RWPE2 (cell line): ENCODE results near the gene OMD.

ENCODE experiments used
- ATAC-seq: fragments of 200-7000 bp; cut with Tn5 transposase; 3 replicates; pipeline ENCODE4 v1.9.1; 2021; ENCODE audit warnings: low read depth
- DNase-seq: peaks from one replicate; pipeline ENCODE4 v3.0.0-alpha.2; 2020; ENCODE audit warnings: low spot score
- H3K27ac ChIP-seq: fragments of 450-650 bp; 2 replicates; pipeline ENCODE4 v1.5.1; 2017; ENCODE audit warnings: mild to moderate bottlenecking; ENCODE audit not compliant: poor library complexity, severe bottlenecking
- H3K27me3 ChIP-seq: fragments of 250-450 bp; sonication (Bioruptor Pico); 2 replicates; pipeline ENCODE4 v1.5.1; 2021; ENCODE audit warnings: mild to moderate bottlenecking, moderate library complexity; ENCODE audit not compliant: insufficient read depth, poor library complexity, severe bottlenecking
- H3K36me3 ChIP-seq: fragments of 250-450 bp; sonication (Bioruptor Pico); 2 replicates; pipeline ENCODE4 v1.5.1; 2020; ENCODE audit warnings: low read depth, mild to moderate bottlenecking, moderate library complexity
- H3K4me1 ChIP-seq: fragments of 250-450 bp; sonication (Bioruptor Pico); 2 replicates; pipeline ENCODE4 v1.5.1; 2021; ENCODE audit warnings: mild to moderate bottlenecking, moderate library complexity; ENCODE audit not compliant: insufficient read depth, poor library complexity, severe bottlenecking
- H3K4me3 ChIP-seq: fragments of 250-450 bp; sonication (Bioruptor Pico); 2 replicates; pipeline ENCODE4 v1.5.1; 2021; ENCODE audit warnings: mild to moderate bottlenecking, moderate library complexity; ENCODE audit not compliant: severe bottlenecking
- H3K9me3 ChIP-seq: fragments of 250-450 bp; sonication (Bioruptor Pico); 2 replicates; pipeline ENCODE4 v1.5.1; 2021; ENCODE audit warnings: mild to moderate bottlenecking, moderate library complexity; ENCODE audit not compliant: severe bottlenecking
- TF ChIP-seq, protein P1 (sequence below): fragments of 450-650 bp; IDR thresholded peaks from one replicate; pipeline ENCODE4 v1.5.1; 2017; ENCODE audit warnings: mild to moderate bottlenecking, moderate library complexity; ENCODE audit not compliant: poor library complexity, severe bottlenecking

Gene OMD

DNA sequence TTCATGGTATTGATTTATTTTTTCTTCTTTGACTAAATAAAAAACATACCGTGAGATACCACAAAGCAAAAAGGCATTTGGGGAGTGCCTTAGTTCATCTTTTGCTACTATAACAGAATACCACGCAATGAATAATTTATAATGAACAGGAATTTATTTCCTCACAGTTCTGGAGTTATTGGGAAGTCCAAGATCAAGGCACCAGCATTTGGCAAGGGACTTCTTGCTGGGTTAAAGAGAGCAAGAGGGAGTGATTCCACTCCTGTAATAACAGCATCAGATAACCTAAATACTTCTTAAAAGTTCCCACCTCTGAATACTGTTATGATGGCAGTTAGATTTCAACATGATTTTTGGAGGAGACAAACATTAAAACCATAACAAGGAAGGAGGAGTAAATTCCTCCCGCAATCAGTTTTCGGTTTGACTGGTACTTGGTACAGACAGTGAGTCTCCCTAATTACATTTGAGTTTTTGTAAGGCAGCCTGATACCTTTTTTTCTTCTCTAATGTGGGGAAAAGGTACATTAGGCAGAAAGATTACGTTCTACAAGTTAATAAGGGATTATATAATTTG, 8.8 kb upstream of the OMD start:
- no peaks in the 10 kb centered on the region for H3K9me3 ChIP-seq
- ATAC-seq (no peak), DNase-seq (no peak)
- no peaks in the 10 kb centered on the region for H3K4me1 ChIP-seq
- H3K4me3 ChIP-seq: no peak overlapping the region
- TF ChIP-seq, protein P1, sequence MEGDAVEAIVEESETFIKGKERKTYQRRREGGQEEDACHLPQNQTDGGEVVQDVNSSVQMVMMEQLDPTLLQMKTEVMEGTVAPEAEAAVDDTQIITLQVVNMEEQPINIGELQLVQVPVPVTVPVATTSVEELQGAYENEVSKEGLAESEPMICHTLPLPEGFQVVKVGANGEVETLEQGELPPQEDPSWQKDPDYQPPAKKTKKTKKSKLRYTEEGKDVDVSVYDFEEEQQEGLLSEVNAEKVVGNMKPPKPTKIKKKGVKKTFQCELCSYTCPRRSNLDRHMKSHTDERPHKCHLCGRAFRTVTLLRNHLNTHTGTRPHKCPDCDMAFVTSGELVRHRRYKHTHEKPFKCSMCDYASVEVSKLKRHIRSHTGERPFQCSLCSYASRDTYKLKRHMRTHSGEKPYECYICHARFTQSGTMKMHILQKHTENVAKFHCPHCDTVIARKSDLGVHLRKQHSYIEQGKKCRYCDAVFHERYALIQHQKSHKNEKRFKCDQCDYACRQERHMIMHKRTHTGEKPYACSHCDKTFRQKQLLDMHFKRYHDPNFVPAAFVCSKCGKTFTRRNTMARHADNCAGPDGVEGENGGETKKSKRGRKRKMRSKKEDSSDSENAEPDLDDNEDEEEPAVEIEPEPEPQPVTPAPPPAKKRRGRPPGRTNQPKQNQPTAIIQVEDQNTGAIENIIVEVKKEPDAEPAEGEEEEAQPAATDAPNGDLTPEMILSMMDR: no peak
- no peak overlapping the region for H3K27ac ChIP-seq
- no peaks in the 10 kb centered on the region for H3K36me3 ChIP-seq
- no peaks in the 10 kb centered on the region for H3K27me3 ChIP-seq

DNA sequence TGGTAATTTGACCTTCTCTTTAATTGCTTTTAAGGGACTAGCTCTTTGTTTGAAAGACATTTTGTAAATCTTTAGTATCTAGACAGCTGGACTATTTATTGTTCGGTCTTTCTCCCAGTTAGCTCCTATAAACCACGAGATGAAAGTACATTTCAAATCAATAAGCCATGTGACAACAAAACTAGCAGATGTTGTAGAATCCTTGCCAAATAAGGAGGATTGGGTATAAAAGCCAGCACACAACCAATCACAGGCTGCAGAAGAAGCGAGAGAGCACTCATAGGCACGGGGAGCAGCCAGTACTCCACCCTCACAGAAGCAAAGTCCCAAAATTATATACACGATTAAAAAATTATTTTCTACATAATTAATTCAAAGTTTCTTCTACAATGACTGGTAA, 8.1 kb upstream of the OMD start:
- H3K27ac ChIP-seq: no peak overlapping the region

DNA sequence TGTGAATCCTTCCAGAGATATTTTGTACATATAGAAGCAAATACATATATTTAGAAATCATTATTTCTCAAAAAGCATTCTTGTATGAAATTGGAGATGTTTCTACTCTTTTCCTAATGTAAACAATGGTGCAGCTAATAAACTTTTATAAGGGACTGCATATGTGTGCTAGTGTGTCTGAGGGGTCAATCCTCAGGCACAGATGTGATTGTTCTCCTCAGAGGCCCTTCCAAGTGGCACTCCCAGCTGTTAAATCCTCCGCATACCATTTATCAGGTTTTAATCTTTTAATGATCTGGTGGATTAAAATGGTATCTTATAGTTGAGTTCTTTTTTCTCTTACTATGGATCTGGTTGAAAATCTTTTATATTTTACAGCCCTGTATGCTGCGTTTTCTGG, 5.6 kb upstream of the OMD start:
- Histone ChIP-seq H3K4me3 (no peak overlapping the region), H3K27me3 (no peaks in the 10 kb centered on the region), H3K27ac (no peak overlapping the region), H3K9me3 (no peaks in the 10 kb centered on the region), H3K4me1 (no peaks in the 10 kb centered on the region), H3K36me3 (no peaks in the 10 kb centered on the region)
- ATAC-seq (no peak), DNase-seq (no peak)
- TF ChIP-seq, protein P1: no peak

More for the DNA sequence above, 8.1 kb upstream of the OMD start:
- no peak for ATAC-seq
- DNase-seq: no peak
- Histone ChIP-seq H3K36me3 (no peaks in the 10 kb centered on the region), H3K4me3 (no peak overlapping the region), H3K27me3 (no peaks in the 10 kb centered on the region), H3K9me3 (no peaks in the 10 kb centered on the region), H3K4me1 (no peaks in the 10 kb centered on the region)
- TF ChIP-seq, protein P1: no peak

DNA sequence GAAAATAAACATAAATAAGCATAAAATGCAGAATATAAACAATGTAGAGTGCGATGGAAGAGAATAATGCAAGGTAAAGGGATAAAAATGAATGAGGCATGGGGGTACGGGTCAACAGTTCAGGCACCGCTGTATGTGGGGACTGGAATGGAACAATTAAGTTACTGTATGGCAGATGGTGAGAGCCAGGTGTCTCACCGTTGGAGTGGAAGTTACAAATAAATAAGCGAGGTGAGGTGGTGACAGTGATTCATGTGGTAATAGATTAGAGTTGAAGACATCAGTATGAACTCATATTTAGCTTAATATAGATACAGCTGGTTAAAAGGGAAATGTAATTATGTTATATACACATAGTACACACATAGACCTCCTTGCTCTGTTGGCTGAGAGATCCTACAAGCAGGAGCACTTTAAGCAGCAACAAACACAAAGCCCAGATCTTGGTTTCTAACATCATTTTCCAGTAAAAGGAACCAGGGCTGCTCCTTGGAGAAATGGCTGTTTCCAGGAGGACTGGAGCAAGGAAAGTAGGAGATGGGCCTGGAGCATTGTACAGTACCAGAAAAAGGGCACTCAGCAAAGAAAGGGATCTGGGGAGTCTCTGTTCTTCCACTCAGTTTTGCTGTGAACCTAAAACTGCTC, 2.4 kb upstream of the OMD start:
- no peaks in the 10 kb centered on the region for H3K4me1 ChIP-seq
- no peaks in the 10 kb centered on the region for H3K27me3 ChIP-seq
- no peak for DNase-seq
- no peak overlapping the region for H3K4me3 ChIP-seq
- TF ChIP-seq, protein P1: no peak
- no peak for ATAC-seq
- no peak overlapping the region for H3K27ac ChIP-seq
- H3K36me3 ChIP-seq: no peaks in the 10 kb centered on the region
- no peaks in the 10 kb centered on the region for H3K9me3 ChIP-seq

DNA sequence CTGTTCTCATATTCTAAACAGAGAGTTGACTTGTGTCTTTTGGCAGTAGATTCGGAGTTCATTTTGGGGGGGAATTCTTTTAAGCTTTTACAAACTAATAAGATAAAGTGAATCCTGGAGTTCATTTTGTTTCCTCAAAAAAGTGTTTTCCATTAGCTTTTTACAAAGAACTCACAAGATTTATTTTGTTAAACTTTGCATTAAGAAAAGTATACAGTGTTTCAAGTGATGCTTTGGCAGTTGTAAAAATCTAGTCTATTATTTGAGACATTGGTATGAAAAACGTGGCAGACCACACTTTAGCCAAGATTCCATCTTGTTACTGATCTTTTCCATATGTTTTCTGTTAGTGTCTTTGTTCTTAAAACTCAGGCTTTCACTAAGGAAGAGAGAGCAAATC, 1.2 kb upstream of the OMD start:
- Histone ChIP-seq H3K27me3 (no peaks in the 10 kb centered on the region), H3K9me3 (no peaks in the 10 kb centered on the region), H3K4me3 (no peak overlapping the region), H3K4me1 (no peaks in the 10 kb centered on the region), H3K27ac (no peak overlapping the region), H3K36me3 (no peaks in the 10 kb centered on the region)
- TF ChIP-seq, protein P1: no peak
- no peak for ATAC-seq
- no peak for DNase-seq
